Trophoblast cell (in vitro differentiated cells and primary cell): ENCODE results near the gene CHEK1.

Experiments used
- DNase-seq, 2 donors: peaks; one replicate each; pipeline ENCODE4 v3.0.0-alpha.2; 2016
- H2AFZ ChIP-seq: 2 replicates; pipeline ENCODE4 v1.6.1; 2013; ENCODE audit warnings: low read length, moderate library complexity, mild to moderate bottlenecking; ENCODE audit not compliant: insufficient read depth, poor library complexity
- H2AK5ac ChIP-seq: 2 replicates; pipeline ENCODE4 v1.6.1; 2013; ENCODE audit warnings: mild to moderate bottlenecking, low read length
- H2BK120ac ChIP-seq: 2 replicates; pipeline ENCODE4 v1.6.1; 2013; ENCODE audit warnings: low read length, mild to moderate bottlenecking, moderate library complexity; ENCODE audit not compliant: insufficient read depth, poor library complexity
- H2BK12ac ChIP-seq: 2 replicates; pipeline ENCODE4 v1.6.1; 2013; ENCODE audit warnings: mild to moderate bottlenecking, low read length, moderate library complexity
- H2BK5ac ChIP-seq: 2 replicates; pipeline ENCODE4 v1.6.1; 2013; ENCODE audit warnings: low read length, low read depth, moderate library complexity, mild to moderate bottlenecking; ENCODE audit not compliant: poor library complexity
- H3K14ac ChIP-seq: 2 replicates; pipeline ENCODE4 v1.6.1; 2013; ENCODE audit warnings: mild to moderate bottlenecking, low read length
- H3K18ac ChIP-seq: 2 replicates; pipeline ENCODE4 v1.6.1; 2013; ENCODE audit warnings: mild to moderate bottlenecking, low read length
- H3K23ac ChIP-seq: 2 replicates; pipeline ENCODE4 v1.6.1; 2013; ENCODE audit warnings: low read length
- H3K27ac ChIP-seq: 2 replicates; pipeline ENCODE4 v1.5.1; 2013; ENCODE audit warnings: low read depth, mild to moderate bottlenecking, inconsistent platforms, low read length, moderate library complexity
- H3K27me3 ChIP-seq: 2 replicates; pipeline ENCODE4 v1.6.1; 2013; ENCODE audit warnings: inconsistent platforms, mild to moderate bottlenecking, low read length, moderate library complexity; ENCODE audit not compliant: insufficient read depth
- H3K36me3 ChIP-seq, 2 experiments: 1 replicate in 1 of 2; 2 replicates in 1 of 2; pipeline ENCODE4 v1.6.1; 2013; ENCODE audit warnings: low read length in 2 of 2, mild to moderate bottlenecking in 2 of 2, moderate library complexity in 1 of 2; ENCODE audit not compliant: insufficient read depth in 2 of 2, control insufficient read depth in 1 of 2
- H3K4ac ChIP-seq: 2 replicates; pipeline ENCODE4 v1.6.1; 2013; ENCODE audit warnings: low read depth, mild to moderate bottlenecking, low read length, moderate library complexity
- H3K4me1 ChIP-seq, 2 experiments: 1 replicate in 1 of 2; 2 replicates in 1 of 2; pipeline ENCODE4 v1.6.1; 2013; ENCODE audit warnings: low read length in 2 of 2, mild to moderate bottlenecking in 2 of 2, moderate library complexity in 1 of 2; ENCODE audit not compliant: insufficient read depth in 2 of 2, control insufficient read depth in 1 of 2
- H3K4me2 ChIP-seq: 2 replicates; pipeline ENCODE4 v1.6.1; 2013; ENCODE audit warnings: inconsistent platforms, mild to moderate bottlenecking, low read length, moderate library complexity
- H3K4me3 ChIP-seq: 2 replicates; pipeline ENCODE4 v1.5.1; 2013; ENCODE audit warnings: mild to moderate bottlenecking, low read depth, low read length, inconsistent platforms
- H3K79me1 ChIP-seq: one replicate; pipeline ENCODE4 v1.6.1; 2013; ENCODE audit warnings: low read length
- H3K79me2 ChIP-seq: 2 replicates; pipeline ENCODE4 v1.6.1; 2013; ENCODE audit warnings: low read length, mild to moderate bottlenecking; ENCODE audit not compliant: control insufficient read depth, insufficient read depth, poor library complexity
- H3K9ac ChIP-seq: 2 replicates; pipeline ENCODE4 v1.6.1; 2013; ENCODE audit warnings: mild to moderate bottlenecking, low read length
- H3K9me3 ChIP-seq: 2 replicates; pipeline ENCODE4 v1.6.1; 2013; ENCODE audit warnings: low read depth, mild to moderate bottlenecking, control low read depth, inconsistent platforms, low read length; ENCODE audit not compliant: insufficient read depth
- H4K12ac ChIP-seq: 2 replicates; pipeline ENCODE4 v1.6.1; 2013; ENCODE audit warnings: low read depth, mild to moderate bottlenecking, low read length, moderate library complexity
- H4K8ac ChIP-seq: 2 replicates; pipeline ENCODE4 v1.6.1; 2013; ENCODE audit warnings: low read depth, mild to moderate bottlenecking, low read length, moderate library complexity
- H4K91ac ChIP-seq: one replicate; pipeline ENCODE4 v1.6.1; 2013; ENCODE audit warnings: low read depth, mild to moderate bottlenecking, low read length, moderate library complexity
- WGBS: extraction: QIAGEN DNeasy Blood & Tissue Kit; methylation state at CpG from one replicate; pipeline ENCODE4 v1.1.7; 2013; ENCODE audit warnings: missing lambda C conversion rate; ENCODE audit not compliant: insufficient read length, insufficient coverage; ENCODE audit errors: extremely low coverage; 5-methylcytosine and 5-hydroxymethylcytosine counted together

Gene CHEK1

DNA sequence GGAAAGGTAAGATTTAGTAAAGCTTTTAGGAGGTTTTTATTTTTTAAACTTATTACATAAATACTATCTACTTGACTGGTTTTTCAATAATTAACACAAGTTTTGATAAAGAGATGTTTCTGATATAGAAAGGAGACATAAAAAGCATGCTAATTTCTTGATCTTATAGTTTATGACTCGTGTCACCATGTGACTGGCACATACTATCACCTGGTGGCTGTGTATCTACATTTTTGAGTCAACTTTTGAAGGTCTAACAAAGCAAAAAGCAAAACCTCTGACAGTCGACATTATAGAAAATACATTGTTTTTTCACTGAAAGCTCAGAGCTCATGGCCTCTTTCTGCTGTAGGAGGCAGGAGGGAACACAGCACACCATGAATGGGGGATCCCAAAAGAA, 54.9 kb downstream of the CHEK1 start:
- Histone ChIP-seq H3K9ac (no peak overlapping the region), H3K4me1 (peaks cover 2 to 9% of the 10 kb centered on the region in 2 experiments), H3K18ac (no peak overlapping the region), H3K27me3 (no peaks in the 10 kb centered on the region), H2AFZ (no peak overlapping the region), H3K4me3 (no peak overlapping the region), H2AK5ac (no peak overlapping the region), H3K4me2 (no peak overlapping the region), H4K12ac (no peak overlapping the region), H3K4ac (no peak overlapping the region), H2BK12ac (no peak overlapping the region), H3K9me3 (no peaks in the 10 kb centered on the region), H4K91ac (no peak overlapping the region), H3K14ac (no peak overlapping the region), H3K36me3 (peaks cover 7 to 8% of the 10 kb centered on the region in 2 experiments), H2BK120ac (no peak overlapping the region), H3K23ac (no peak overlapping the region), H4K8ac (no peak overlapping the region), H2BK5ac (no peak overlapping the region), H3K79me2 (no peaks in the 10 kb centered on the region), H3K27ac (no peak overlapping the region), H3K79me1 (no peaks in the 10 kb centered on the region)
- DNase-seq = no peak
- WGBS = no CpG with 5 or more reads among the region's 2 CpGs

DNA sequence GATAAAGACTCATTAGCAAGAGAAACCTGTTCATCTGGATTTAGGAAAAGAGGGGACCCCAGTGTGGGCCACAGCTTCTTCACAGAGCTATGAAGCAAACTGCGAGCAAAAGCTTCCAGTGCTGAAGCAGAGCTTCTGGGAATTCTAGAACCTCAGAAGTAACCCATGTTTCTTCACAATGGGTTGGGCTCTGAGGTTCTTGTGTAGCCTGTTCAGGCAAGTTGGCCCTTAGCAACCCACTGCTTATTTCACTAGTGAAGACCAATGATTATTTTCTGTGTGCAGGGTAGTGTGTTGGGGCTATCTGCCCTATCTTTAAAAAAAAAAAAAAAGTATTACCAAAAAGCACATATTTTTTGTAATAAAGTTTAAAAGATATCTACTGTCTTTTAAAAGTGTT, 55.8 kb downstream of the CHEK1 start, which contains the start of gene ACRV1:
Gene ACRV1, minus strand, starts transcription at position 101 of the 400 bp plus-strand sequence. Its CDS starts 67 bp downstream, at position 34.
- Histone ChIP-seq H3K36me3 (peaks cover 7 to 8% of the 10 kb centered on the region in 2 experiments), H3K79me1 (no peaks in the 10 kb centered on the region), H3K9ac (no peak within 1 kb of the TSS), H3K9me3 (no peaks in the 10 kb centered on the region), H4K8ac (no peak within 1 kb of the TSS), H3K4ac (no peak within 1 kb of the TSS), H2BK5ac (no peak within 1 kb of the TSS), H2AFZ (no peak within 1 kb of the TSS), H3K79me2 (no peaks in the 10 kb centered on the region), H3K4me3 (no peak within 1 kb of the TSS), H2AK5ac (no peak within 1 kb of the TSS), H3K27me3 (no peaks in the 10 kb centered on the region), H2BK12ac (no peak within 1 kb of the TSS), H3K4me2 (no peak within 1 kb of the TSS), H3K4me1 (peaks cover 2 to 9% of the 10 kb centered on the region in 2 experiments), H4K12ac (no peak within 1 kb of the TSS), H3K14ac (no peak within 1 kb of the TSS), H3K18ac (no peak within 1 kb of the TSS), H3K23ac (no peak within 1 kb of the TSS), H2BK120ac (no peak within 1 kb of the TSS), H3K27ac (no peak within 1 kb of the TSS), H4K91ac (no peak within 1 kb of the TSS)
- DNase-seq = no peak
- no CpG with 5 or more reads among the region's 1 CpG for WGBS

DNA sequence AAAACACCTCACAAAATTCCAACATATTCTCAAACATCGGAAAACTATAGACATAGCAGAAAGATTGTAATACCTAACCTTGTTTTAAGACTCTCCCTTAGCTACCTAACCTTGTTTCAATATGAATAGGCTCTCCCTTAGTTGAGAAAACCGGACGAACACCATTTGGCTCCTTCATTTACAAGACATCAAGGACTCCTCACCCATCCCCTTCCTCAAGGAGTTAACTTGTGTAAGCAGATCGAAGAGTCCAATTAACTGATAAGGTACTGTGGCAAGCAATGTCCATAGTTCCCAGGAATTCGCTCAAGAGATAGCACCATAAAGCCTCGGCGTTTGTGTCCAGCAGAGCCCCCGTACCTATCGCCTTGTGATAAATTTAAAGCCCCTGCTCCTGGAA, 60.3 kb downstream of the CHEK1 start:
- no peak overlapping the region for H3K4me2 ChIP-seq
- H4K12ac ChIP-seq = no peak overlapping the region
- WGBS = no CpG with 5 or more reads among the region's 9 CpGs
- no peak overlapping the region for H3K18ac ChIP-seq
- no peak overlapping the region for H2BK5ac ChIP-seq
- no peak overlapping the region for H3K9ac ChIP-seq
- H3K23ac ChIP-seq = no peak overlapping the region
- no peak overlapping the region for H2AFZ ChIP-seq
- no peak overlapping the region for H2BK12ac ChIP-seq
- H3K4me1 ChIP-seq = peaks cover 2 to 6% of the 10 kb centered on the region in 2 experiments
- H3K9me3 ChIP-seq = peaks cover 1% of the 10 kb centered on the region
- no peak overlapping the region for H3K4me3 ChIP-seq
- H4K91ac ChIP-seq = no peak overlapping the region
- H3K79me1 ChIP-seq = no peaks in the 10 kb centered on the region
- H3K27ac ChIP-seq = no peak overlapping the region
- no peak overlapping the region for H2AK5ac ChIP-seq
- H4K8ac ChIP-seq = no peak overlapping the region
- no peak overlapping the region for H3K4ac ChIP-seq
- no peaks in the 10 kb centered on the region for H3K36me3 ChIP-seq
- H2BK120ac ChIP-seq = no peak overlapping the region
- H3K27me3 ChIP-seq = no peaks in the 10 kb centered on the region
- no peak for DNase-seq
- no peak overlapping the region for H3K14ac ChIP-seq
- H3K79me2 ChIP-seq = no peaks in the 10 kb centered on the region

DNA sequence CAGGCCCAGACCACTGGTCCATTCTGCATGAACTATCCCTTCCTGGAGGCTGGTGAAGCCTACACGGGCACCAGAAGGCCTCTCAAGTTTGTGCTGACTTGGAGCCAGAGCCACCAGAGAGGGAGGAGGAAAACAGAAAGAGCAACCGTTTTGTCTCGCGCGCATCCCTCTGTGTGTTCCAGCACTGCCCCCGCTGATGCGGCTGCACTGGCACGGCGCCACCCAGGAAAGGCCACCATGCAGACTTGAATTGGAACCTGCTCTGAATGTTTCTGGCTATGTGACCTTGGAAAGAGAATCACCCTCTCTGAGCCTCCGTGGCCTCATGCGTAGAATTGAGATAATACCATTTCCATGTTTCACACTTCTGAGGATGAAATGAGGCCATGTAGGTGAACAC, 63.1 kb downstream of the CHEK1 start:
- H3K9ac ChIP-seq = no peak overlapping the region
- no peaks in the 10 kb centered on the region for H3K79me1 ChIP-seq
- no peak overlapping the region for H3K4ac ChIP-seq
- no peak overlapping the region for H3K4me2 ChIP-seq
- peaks cover 1% of the 10 kb centered on the region for H3K9me3 ChIP-seq
- WGBS = no CpG with 5 or more reads among the region's 11 CpGs
- H3K27me3 ChIP-seq = no peaks in the 10 kb centered on the region
- H2BK12ac ChIP-seq = no peak overlapping the region
- no peak overlapping the region for H4K12ac ChIP-seq
- H3K27ac ChIP-seq = no peak overlapping the region
- no peak overlapping the region for H3K18ac ChIP-seq
- no peak overlapping the region for H2AK5ac ChIP-seq
- no peak overlapping the region for H3K14ac ChIP-seq
- H3K23ac ChIP-seq = no peak overlapping the region
- no peaks in the 10 kb centered on the region for H3K4me1 ChIP-seq
- H3K36me3 ChIP-seq = no peaks in the 10 kb centered on the region
- no peak overlapping the region for H4K91ac ChIP-seq
- H4K8ac ChIP-seq = no peak overlapping the region
- no peak overlapping the region for H3K4me3 ChIP-seq
- no peak overlapping the region for H2AFZ ChIP-seq
- H2BK5ac ChIP-seq = no peak overlapping the region
- DNase-seq = no peak
- no peak overlapping the region for H2BK120ac ChIP-seq
- no peaks in the 10 kb centered on the region for H3K79me2 ChIP-seq
